ENCODE data around the gene KCNQ1OT1.

The KCNQ1OT1 gene

GRCh38 chr11:2577991-2578928, 121.5 kb downstream of the KCNQ1OT1 start:
- H3K4me3 ChIP-seq (ENCODE audit: low read depth, low read length), result no peak overlapping the region
- DNase-seq (ENCODE audit: low read depth), result no peak
- no peak for TF ChIP-seq CTCF (IDR thresholded peaks at IDR 0.05; ENCODE audit: insufficient read depth, low read depth, low read length, missing control alignments)

GRCh38 chr11:2577031-2577990, 122.5 kb downstream of the KCNQ1OT1 start:
- no peak overlapping the region for H3K4me3 ChIP-seq (ENCODE audit: low read depth, low read length)
- no peak for DNase-seq (ENCODE audit: low read depth)
- TF ChIP-seq CTCF (IDR thresholded peaks at IDR 0.05; ENCODE audit: insufficient read depth, low read depth, low read length, missing control alignments), result no peak

- TF ChIP-seq CTCF (IDR thresholded peaks at IDR 0.05; ENCODE audit: insufficient read depth, low read depth, low read length, missing control alignments), result no peak
- no peak overlapping the region for H3K4me3 ChIP-seq (ENCODE audit: low read depth, low read length)
- DNase-seq (ENCODE audit: low read depth), result no peak
These were observed 123.2 kb downstream of the KCNQ1OT1 start for GRCh38 chr11:2576549-2576948.

- TF ChIP-seq CTCF (IDR thresholded peaks at IDR 0.05; ENCODE audit: insufficient read depth, low read depth, low read length, missing control alignments), result no peak
- H3K4me3 ChIP-seq (ENCODE audit: low read depth, low read length), result no peak overlapping the region
- DNase-seq (ENCODE audit: low read depth), result no peak
These were observed 123.7 kb downstream of the KCNQ1OT1 start for GRCh38 chr11:2576111-2576510.

GRCh38 chr11:2575591-2576051, 124.2 kb downstream of the KCNQ1OT1 start:
- no peak for DNase-seq (ENCODE audit: low read depth)
- H3K4me3 ChIP-seq (ENCODE audit: low read depth, low read length), result no peak overlapping the region
- TF ChIP-seq CTCF (IDR thresholded peaks at IDR 0.05; ENCODE audit: insufficient read depth, low read depth, low read length, missing control alignments), result no peak

- no peak overlapping the region for H3K4me3 ChIP-seq (ENCODE audit: low read depth, low read length)
- DNase-seq (ENCODE audit: low read depth), result no peak
- no peak for TF ChIP-seq CTCF (IDR thresholded peaks at IDR 0.05; ENCODE audit: insufficient read depth, low read depth, low read length, missing control alignments)
These were observed 125.0 kb downstream of the KCNQ1OT1 start for GRCh38 chr11:2574553-2575535.
